Type B pancreatic cell (in vitro differentiated cells): ENCODE data around the gene ESYT3. TPM values are rescaled to one million over a fixed set of nuclear protein-coding genes. Genes with fewer than 3 reads are reported as not detected.

Source experiments
- DNase-seq: peaks from one replicate; pipeline ENCODE4 v3.0.0; 2021; ENCODE audit warnings: mixed read lengths; ENCODE audit not compliant: unreplicated experiment; ENCODE audit errors: extremely low spot score
- H3K27ac Mint-ChIP-seq: 2 replicates; pipeline ENCODE4 v1.8.0; 2021; ENCODE audit warnings: mild to moderate bottlenecking, mixed read lengths
- H3K27me3 Mint-ChIP-seq: 2 replicates; pipeline ENCODE4 v1.8.0; 2021; ENCODE audit warnings: mixed read lengths
- H3K36me3 Mint-ChIP-seq: 2 replicates; pipeline ENCODE4 v1.8.0; 2021; ENCODE audit warnings: mixed read lengths
- H3K4me1 Mint-ChIP-seq: one replicate; pipeline ENCODE4 v1.8.0; 2021; ENCODE audit warnings: mixed read lengths; ENCODE audit not compliant: unreplicated experiment
- H3K4me3 Mint-ChIP-seq: 2 replicates; pipeline ENCODE4 v1.8.0; 2021; ENCODE audit warnings: mild to moderate bottlenecking, mixed read lengths
- H3K9me3 Mint-ChIP-seq: 2 replicates; pipeline ENCODE4 v1.8.0; 2021; ENCODE audit warnings: mixed read lengths
- CTCF ChIP-seq: fragments of 200-600 bp; sonication (generic); conservative IDR thresholded peaks from 2 replicates; pipeline ENCODE4 v1.5.0; 2021; ENCODE audit warnings: antibody characterized with exemption, mild to moderate bottlenecking
- total RNA-seq: library from RNA; stranded (reverse); gene quantifications from 2 replicates; pipeline ENCODE4 v1.2.1, GENCODE V29; 2021; ENCODE audit warnings: low replicate concordance

The ESYT3 gene
- total RNA-seq, 1 donor from 2014 or later, result 2.0 TPM

- no peaks in the 10 kb centered on the region for H3K9me3 Mint-ChIP-seq
- no peak overlapping the region for H3K27ac Mint-ChIP-seq
- H3K27me3 Mint-ChIP-seq, result peaks cover 76% of the 10 kb centered on the region
- H3K36me3 Mint-ChIP-seq, result no peaks in the 10 kb centered on the region
- H3K4me1 Mint-ChIP-seq, result no peaks in the 10 kb centered on the region
- no peak for TF ChIP-seq CTCF
- no peak for DNase-seq
- peak overlapping the region; percentile 72 for H3K4me3 Mint-ChIP-seq
Observed at GRCh38 chr3:138435840-138436239, 1.4 kb downstream of the ESYT3 start.

- TF ChIP-seq CTCF, result no peak
- H3K9me3 Mint-ChIP-seq, result no peaks in the 10 kb centered on the region
- no peak for DNase-seq
- H3K4me3 Mint-ChIP-seq, result no peak overlapping the region
- no peaks in the 10 kb centered on the region for H3K36me3 Mint-ChIP-seq
- peaks cover under 1% of the 10 kb centered on the region for H3K4me1 Mint-ChIP-seq
- no peak overlapping the region for H3K27ac Mint-ChIP-seq
- H3K27me3 Mint-ChIP-seq, result peaks cover 66% of the 10 kb centered on the region
Observed at GRCh38 chr3:138437281-138437680, 2.9 kb downstream of the ESYT3 start.

GRCh38 chr3:138438896-138439295, 4.5 kb downstream of the ESYT3 start:
- H3K36me3 Mint-ChIP-seq, result no peaks in the 10 kb centered on the region
- no peak overlapping the region for H3K4me3 Mint-ChIP-seq
- peaks cover 4% of the 10 kb centered on the region for H3K4me1 Mint-ChIP-seq
- DNase-seq, result no peak
- no peaks in the 10 kb centered on the region for H3K9me3 Mint-ChIP-seq
- H3K27ac Mint-ChIP-seq, result no peak overlapping the region
- TF ChIP-seq CTCF, result no peak
- H3K27me3 Mint-ChIP-seq, result peaks cover 55% of the 10 kb centered on the region

- Mint-ChIP-seq H3K4me3 (no peak overlapping the region), H3K27ac (no peak overlapping the region), H3K9me3 (no peaks in the 10 kb centered on the region), H3K36me3 (no peaks in the 10 kb centered on the region), H3K4me1 (peaks cover 4% of the 10 kb centered on the region), H3K27me3 (peaks cover 49% of the 10 kb centered on the region)
- DNase-seq, result no peak
- no peak for TF ChIP-seq CTCF
Observed at GRCh38 chr3:138439646-138440045, 5.2 kb downstream of the ESYT3 start.

GRCh38 chr3:138440121-138440521, 5.7 kb downstream of the ESYT3 start:
- DNase-seq, result no peak
- peaks cover 4% of the 10 kb centered on the region for H3K4me1 Mint-ChIP-seq
- H3K36me3 Mint-ChIP-seq, result no peaks in the 10 kb centered on the region
- H3K4me3 Mint-ChIP-seq, result no peak overlapping the region
- H3K27me3 Mint-ChIP-seq, result peaks cover 48% of the 10 kb centered on the region
- no peak overlapping the region for H3K27ac Mint-ChIP-seq
- no peaks in the 10 kb centered on the region for H3K9me3 Mint-ChIP-seq
- TF ChIP-seq CTCF, result no peak

- H3K4me1 Mint-ChIP-seq, result peaks cover 4% of the 10 kb centered on the region
- no peaks in the 10 kb centered on the region for H3K9me3 Mint-ChIP-seq
- H3K4me3 Mint-ChIP-seq, result no peak overlapping the region
- TF ChIP-seq CTCF, result no peak
- no peak overlapping the region for H3K27ac Mint-ChIP-seq
- H3K27me3 Mint-ChIP-seq, result peaks cover 44% of the 10 kb centered on the region
- no peak for DNase-seq
- H3K36me3 Mint-ChIP-seq, result no peaks in the 10 kb centered on the region
Observed at GRCh38 chr3:138440596-138440995, 6.2 kb downstream of the ESYT3 start.
